CD4-positive, alpha-beta memory T cell (primary cell): Measurements from ENCODE around the gene GAA. TPM values are rescaled to one million over a fixed set of nuclear protein-coding genes. Genes with fewer than 3 reads are reported as not detected.
A peak's percentile ranks its signal among the peaks of the same experiment; 100 is the strongest.

Source experiments
- CTCF ChIA-PET: fragments of 350-600 bp; sonication (Branson Sonifier 250); formaldehyde crosslinking; loops from one replicate; lab custom pipeline; 2021; ENCODE audit warnings: inconsistent platforms; ENCODE audit not compliant: partially characterized antibody; lab: Charles Lee
- POLR2A ChIA-PET: fragments of 350-600 bp; sonication (Branson Sonifier 250); formaldehyde crosslinking; loops from one replicate; lab custom pipeline; 2021; ENCODE audit not compliant: partially characterized antibody; lab: Charles Lee
- DNase-seq, 5 donors: peaks; one replicate each; pipeline versions ENCODE4 v3.0.0 to v3.0.0-alpha.2; 2020 to 2022; ENCODE audit warnings: mixed read lengths in 1 of 5
- H3K27ac ChIP-seq: one replicate; pipeline ENCODE4 v1.7.0; 2013; ENCODE audit warnings: low read depth, low read length
- H3K27me3 ChIP-seq: 2 replicates; pipeline ENCODE4 v1.7.0; 2013; ENCODE audit warnings: mild to moderate bottlenecking, low read length, moderate library complexity; ENCODE audit not compliant: insufficient read depth
- H3K36me3 ChIP-seq: 2 replicates; pipeline ENCODE4 v1.7.0; 2013; ENCODE audit warnings: mild to moderate bottlenecking, low read length, moderate library complexity; ENCODE audit not compliant: insufficient read depth
- H3K4me1 ChIP-seq: 2 replicates; pipeline ENCODE4 v1.7.0; 2013; ENCODE audit warnings: mild to moderate bottlenecking, low read length, moderate library complexity; ENCODE audit not compliant: insufficient read depth
- H3K4me3 ChIP-seq, 2 donors: one replicate each; pipeline ENCODE4 v1.7.0; 2013; ENCODE audit warnings: low read length in 2 of 2, mild to moderate bottlenecking in 1 of 2
- H3K9me3 ChIP-seq, 2 donors: one replicate each; pipeline ENCODE4 v1.7.0; 2013; ENCODE audit warnings: low read length in 2 of 2, control low read depth in 1 of 2; ENCODE audit not compliant: control insufficient read depth in 1 of 2
- H3K27ac Mint-ChIP-seq, 7 donors: one replicate each; pipeline ENCODE4 v1.8.0; 2020 to 2021; ENCODE audit warnings: mixed read lengths in 7 of 7, mild to moderate bottlenecking in 6 of 7, inconsistent platforms in 3 of 7, moderate library complexity in 3 of 7
- H3K27me3 Mint-ChIP-seq, 2 donors: one replicate each; pipeline ENCODE4 v1.8.0; 2020 to 2021; ENCODE audit warnings: mixed read lengths in 2 of 2
- H3K36me3 Mint-ChIP-seq, 2 donors: one replicate each; pipeline ENCODE4 v1.8.0; 2020 to 2021; ENCODE audit warnings: mixed read lengths in 2 of 2, inconsistent platforms in 1 of 2, mild to moderate bottlenecking in 1 of 2
- H3K4me1 Mint-ChIP-seq, 4 donors: one replicate each; pipeline ENCODE4 v1.8.0; 2020 to 2021; ENCODE audit warnings: mixed read lengths in 4 of 4, mild to moderate bottlenecking in 1 of 4
- H3K4me3 Mint-ChIP-seq, 8 donors: one replicate each; pipeline ENCODE4 v1.8.0; 2020 to 2021; ENCODE audit warnings: mixed read lengths in 8 of 8, mild to moderate bottlenecking in 7 of 8, moderate library complexity in 6 of 8, inconsistent platforms in 3 of 8
- H3K9me3 Mint-ChIP-seq, 8 donors: one replicate each; pipeline ENCODE4 v1.8.0; 2020 to 2021; ENCODE audit warnings: mixed read lengths in 8 of 8, mild to moderate bottlenecking in 5 of 8, inconsistent platforms in 3 of 8, moderate library complexity in 1 of 8
- intact Hi-C: fragments of 100-400 bp; cut with micrococcal nuclease; formaldehyde crosslinking; loops from one replicate; pipeline ENCODE4 v1.15.1; 2023
- polyA plus RNA-seq, 2 donors: library from polyadenylated mRNA; unstranded; fragments of 300-500 nt; fragmentation: Illumina TruSeq; gene quantifications; one replicate each; pipeline ENCODE4 v1.2.3, GENCODE V29; 2021
- total RNA-seq, 2 experiments: library from RNA; stranded (reverse); gene quantifications; one replicate each; pipeline ENCODE4 v1.2.3, GENCODE V29; 2021

The GAA gene
- total and polyA plus RNA-seq, 4 experiments from 2014 or later: 14.5 to 44.8 (median 28.2) TPM

- POLR2A ChIA-PET: no interaction called here
- no peak overlapping the region for H3K4me3 ChIP-seq
- H3K27me3 ChIP-seq: no peaks in the 10 kb centered on the region
- CTCF ChIA-PET: no interaction called here
- H3K36me3 ChIP-seq: no peaks in the 10 kb centered on the region
- DNase-seq: no peak
- Mint-ChIP-seq H3K4me3 (no peak overlapping the region), H3K4me1 (peaks cover 12 to 28% (median 16%) of the 10 kb centered on the region in 4 donors), H3K36me3 (peaks cover 0 to 4% of the 10 kb centered on the region in 2 donors), H3K27me3 (no peaks in the 10 kb centered on the region), H3K9me3 (no peaks in the 10 kb centered on the region), H3K27ac (peak overlapping the region in 1 of 7 donors; percentile 43)
- intact Hi-C loops: no loop called here
- peaks cover 17% of the 10 kb centered on the region for H3K4me1 ChIP-seq
- H3K9me3 ChIP-seq: no peaks in the 10 kb centered on the region
- H3K27ac ChIP-seq: no peak overlapping the region
Measured at GRCh38 chr17:80104956-80105375, 3.6 kb downstream of the GAA start.

GRCh38 chr17:80105762-80106161, 4.4 kb downstream of the GAA start:
- CTCF ChIA-PET: no interaction called here

GRCh38 chr17:80106176-80106575, 4.8 kb downstream of the GAA start:
- Mint-ChIP-seq H3K4me3 (no peak overlapping the region), H3K27ac (peak overlapping the region in 1 of 7 donors; percentile 27), H3K27me3 (no peaks in the 10 kb centered on the region), H3K36me3 (peaks cover 0 to 4% of the 10 kb centered on the region in 2 donors), H3K4me1 (peaks cover 3 to 18% (median 9%) of the 10 kb centered on the region in 4 donors), H3K9me3 (no peaks in the 10 kb centered on the region)
- Histone ChIP-seq H3K4me1 (peaks cover 7% of the 10 kb centered on the region), H3K4me3 (no peak overlapping the region), H3K9me3 (no peaks in the 10 kb centered on the region), H3K27ac (no peak overlapping the region), H3K36me3 (no peaks in the 10 kb centered on the region), H3K27me3 (no peaks in the 10 kb centered on the region)
- ChIA-PET CTCF (no interaction called here), POLR2A (no interaction called here)
- intact Hi-C loops: no loop called here
- DNase-seq: no peak

More at GRCh38 chr17:80105762-80106161, 4.4 kb downstream of the GAA start:
- no peaks in the 10 kb centered on the region for H3K27me3 ChIP-seq
- Mint-ChIP-seq H3K4me1 (peaks cover 6 to 20% (median 12%) of the 10 kb centered on the region in 4 donors), H3K27ac (peak overlapping the region in 1 of 7 donors; percentile 27), H3K27me3 (no peaks in the 10 kb centered on the region), H3K4me3 (peak overlapping the region in 1 of 8 donors; percentile 36), H3K36me3 (peaks cover 0 to 4% of the 10 kb centered on the region in 2 donors), H3K9me3 (no peaks in the 10 kb centered on the region)
- no peaks in the 10 kb centered on the region for H3K36me3 ChIP-seq
- no peak overlapping the region for H3K27ac ChIP-seq
- no peaks in the 10 kb centered on the region for H3K9me3 ChIP-seq
- intact Hi-C loops: no loop called here
- no peak overlapping the region for H3K4me3 ChIP-seq
- POLR2A ChIA-PET: no interaction called here
- DNase-seq: no peak
- peaks cover 9% of the 10 kb centered on the region for H3K4me1 ChIP-seq

- Histone ChIP-seq H3K9me3 (no peaks in the 10 kb centered on the region), H3K4me1 (peaks cover 7% of the 10 kb centered on the region), H3K4me3 (no peak overlapping the region), H3K36me3 (no peaks in the 10 kb centered on the region), H3K27ac (no peak overlapping the region), H3K27me3 (no peaks in the 10 kb centered on the region)
- Mint-ChIP-seq H3K9me3 (no peaks in the 10 kb centered on the region), H3K27me3 (no peaks in the 10 kb centered on the region), H3K36me3 (peaks cover 0 to 3% of the 10 kb centered on the region in 2 donors), H3K4me1 (peaks cover 3 to 18% (median 8%) of the 10 kb centered on the region in 4 donors), H3K4me3 (no peak overlapping the region), H3K27ac (no peak overlapping the region)
- intact Hi-C loops: no loop called here
- ChIA-PET CTCF (interaction anchor here (1.2 kb wide), 1 partner anchor 24 kb away, joined by 3 read pairs; no protein-coding TSS in a partner anchor), POLR2A (no interaction called here)
- no peak for DNase-seq
Measured at GRCh38 chr17:80106751-80107150, 5.4 kb downstream of the GAA start.

GRCh38 chr17:80107231-80108021, 6.0 kb downstream of the GAA start:
- intact Hi-C loops: no loop called here
- Mint-ChIP-seq H3K4me1 (peaks cover 0 to 11% (median 3%) of the 10 kb centered on the region in 4 donors), H3K4me3 (no peak overlapping the region), H3K27me3 (no peaks in the 10 kb centered on the region), H3K36me3 (no peaks in the 10 kb centered on the region), H3K27ac (no peak overlapping the region), H3K9me3 (no peaks in the 10 kb centered on the region)
- ChIA-PET CTCF (interaction anchor here (1.2 kb wide), 1 partner anchor 25 kb away, joined by 3 read pairs; no protein-coding TSS in a partner anchor), POLR2A (no interaction called here)
- H3K27me3 ChIP-seq: no peaks in the 10 kb centered on the region
- H3K9me3 ChIP-seq: no peaks in the 10 kb centered on the region
- no peak overlapping the region for H3K27ac ChIP-seq
- no peak for DNase-seq
- H3K4me1 ChIP-seq: peaks cover 2% of the 10 kb centered on the region
- H3K4me3 ChIP-seq: no peak overlapping the region
- H3K36me3 ChIP-seq: no peaks in the 10 kb centered on the region

- Histone ChIP-seq H3K4me1 (no peaks in the 10 kb centered on the region), H3K36me3 (no peaks in the 10 kb centered on the region), H3K27ac (no peak overlapping the region), H3K27me3 (no peaks in the 10 kb centered on the region), H3K4me3 (no peak overlapping the region), H3K9me3 (no peaks in the 10 kb centered on the region)
- Mint-ChIP-seq H3K27ac (no peak overlapping the region), H3K4me1 (peaks cover 0 to 4% (median under 1%) of the 10 kb centered on the region in 4 donors), H3K4me3 (no peak overlapping the region), H3K9me3 (no peaks in the 10 kb centered on the region), H3K27me3 (no peaks in the 10 kb centered on the region), H3K36me3 (no peaks in the 10 kb centered on the region)
- intact Hi-C loops: no loop called here
- ChIA-PET CTCF (interaction anchor here (1.2 to 2.5 kb wide), 2 partner anchors 7 to 26 kb away, joined by 3 to 7 read pairs; partner anchors contain the start of gene GAA), POLR2A (no interaction called here)
- no peak for DNase-seq
Measured at GRCh38 chr17:80108036-80108971, 6.9 kb downstream of the GAA start.
